ENCODE data around the gene CRABP2. TPM values are rescaled to one million over a fixed set of nuclear protein-coding genes. Genes with fewer than 3 reads are reported as not detected.

CRABP2 gene
- total RNA-seq, 4 donors from 2014 or later, result 2.4 to 16.5 (median 4.0) TPM

DNA sequence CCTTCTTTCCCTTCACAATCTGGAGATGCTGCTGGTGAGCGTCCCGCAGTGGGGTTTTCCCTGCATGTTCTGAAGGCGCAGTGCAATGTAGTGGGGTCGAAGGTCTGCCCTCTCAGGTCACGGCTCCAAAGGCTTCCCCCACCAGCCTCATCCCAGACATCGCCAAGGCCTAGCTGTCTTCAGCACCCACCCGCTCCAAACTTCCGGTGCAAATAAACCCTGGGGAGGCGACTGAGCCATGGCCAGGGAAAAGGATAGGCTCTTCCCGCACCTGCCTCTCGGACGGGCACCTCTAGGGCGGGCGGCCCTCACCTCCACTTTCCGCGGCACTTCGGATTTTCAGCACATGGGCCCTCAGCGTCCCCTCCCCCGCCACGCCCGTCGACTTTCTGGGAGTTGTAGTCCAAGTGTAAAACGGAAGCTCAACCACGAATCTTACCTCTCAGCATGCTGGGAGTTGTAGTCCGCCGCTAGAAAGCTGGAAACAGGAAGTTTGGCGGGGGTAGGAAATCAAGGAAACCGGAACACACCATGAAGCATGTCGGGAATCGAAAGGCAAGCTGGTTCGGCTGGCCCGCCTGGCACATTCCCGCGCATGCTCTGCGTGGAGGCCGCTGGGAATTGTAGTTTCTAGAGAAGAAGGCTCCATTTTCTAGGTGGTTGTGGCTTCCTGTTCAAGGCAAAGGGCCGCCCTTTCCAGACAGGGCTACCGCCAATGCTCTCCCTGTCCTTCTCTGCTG, 35.5 kb upstream of the CRABP2 start, which contains the start of gene MRPL24:
MRPL24 (minus strand) TSS at position 348 of the 740 bp plus-strand sequence. CDS start 2,384 bp downstream, outside the sequence.
- TF ChIP-seq, protein P1, sequence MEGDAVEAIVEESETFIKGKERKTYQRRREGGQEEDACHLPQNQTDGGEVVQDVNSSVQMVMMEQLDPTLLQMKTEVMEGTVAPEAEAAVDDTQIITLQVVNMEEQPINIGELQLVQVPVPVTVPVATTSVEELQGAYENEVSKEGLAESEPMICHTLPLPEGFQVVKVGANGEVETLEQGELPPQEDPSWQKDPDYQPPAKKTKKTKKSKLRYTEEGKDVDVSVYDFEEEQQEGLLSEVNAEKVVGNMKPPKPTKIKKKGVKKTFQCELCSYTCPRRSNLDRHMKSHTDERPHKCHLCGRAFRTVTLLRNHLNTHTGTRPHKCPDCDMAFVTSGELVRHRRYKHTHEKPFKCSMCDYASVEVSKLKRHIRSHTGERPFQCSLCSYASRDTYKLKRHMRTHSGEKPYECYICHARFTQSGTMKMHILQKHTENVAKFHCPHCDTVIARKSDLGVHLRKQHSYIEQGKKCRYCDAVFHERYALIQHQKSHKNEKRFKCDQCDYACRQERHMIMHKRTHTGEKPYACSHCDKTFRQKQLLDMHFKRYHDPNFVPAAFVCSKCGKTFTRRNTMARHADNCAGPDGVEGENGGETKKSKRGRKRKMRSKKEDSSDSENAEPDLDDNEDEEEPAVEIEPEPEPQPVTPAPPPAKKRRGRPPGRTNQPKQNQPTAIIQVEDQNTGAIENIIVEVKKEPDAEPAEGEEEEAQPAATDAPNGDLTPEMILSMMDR (IDR thresholded peaks at IDR 0.05; ENCODE audit: low read depth), result no peak

DNA sequence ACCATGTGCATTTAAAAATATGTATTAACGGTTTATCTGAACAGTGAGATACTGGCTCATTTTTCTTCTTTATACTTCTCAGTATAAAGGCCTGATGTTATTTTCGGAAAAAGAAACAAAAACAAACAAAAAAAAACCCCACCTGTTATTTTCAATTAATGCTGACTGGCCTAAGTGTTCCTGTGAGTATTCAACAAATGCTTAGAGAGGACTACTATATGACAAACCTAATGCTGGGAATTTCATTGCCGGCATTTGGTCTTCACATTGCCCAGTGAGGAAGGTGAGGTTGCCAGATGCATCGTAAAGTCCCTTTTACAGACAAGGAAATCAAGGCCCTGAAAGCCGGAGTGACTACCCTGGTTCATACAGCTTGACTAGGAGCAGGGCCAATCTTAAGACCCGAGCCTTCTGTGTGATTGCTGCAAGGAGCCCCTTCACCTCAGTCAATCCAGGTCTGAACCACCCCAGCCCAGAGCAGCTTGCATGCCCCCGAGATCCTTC, 34.9 kb upstream of the CRABP2 start:
- TF ChIP-seq, protein P1 (IDR thresholded peaks at IDR 0.05; ENCODE audit: low read depth), result no peak

DNA sequence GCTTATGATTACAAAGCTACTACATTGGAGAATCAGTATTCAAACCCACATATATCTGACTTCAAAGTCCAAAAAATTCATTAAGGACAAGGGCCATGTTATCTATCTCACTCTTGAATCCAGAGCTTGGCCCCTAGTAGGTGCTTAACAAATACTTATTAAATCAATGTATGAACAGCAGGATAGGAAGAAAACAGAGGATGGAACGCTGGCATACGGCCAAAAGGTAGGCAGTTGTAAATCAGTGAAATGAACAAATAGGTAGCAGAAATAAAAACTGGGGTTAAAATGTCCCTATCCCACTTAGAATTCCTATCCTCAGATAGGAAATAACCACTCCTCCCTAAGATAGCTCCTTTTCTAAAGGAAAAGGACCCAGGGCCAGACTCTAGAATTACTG, 33.5 kb upstream of the CRABP2 start:
- TF ChIP-seq, protein P1 (IDR thresholded peaks at IDR 0.05; ENCODE audit: low read depth), result no peak

DNA sequence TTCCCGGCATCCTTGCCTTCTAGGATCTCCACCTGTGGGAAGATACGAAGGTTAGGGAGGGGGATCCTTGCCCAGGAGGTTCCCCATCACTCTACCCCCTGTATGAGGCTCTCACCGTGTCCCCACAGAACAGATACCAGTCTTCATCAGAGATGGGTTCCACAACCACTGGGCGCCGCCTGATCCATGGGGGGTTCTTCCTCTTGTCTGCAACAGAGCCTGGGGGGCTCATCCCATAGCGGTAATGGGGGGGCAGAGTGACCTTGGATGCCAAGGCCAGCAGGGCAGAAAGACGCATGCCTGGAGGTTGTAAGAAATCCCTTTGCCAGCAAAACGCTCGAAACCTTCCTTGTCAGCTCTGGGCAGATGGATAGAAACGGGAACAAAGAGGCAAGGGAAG, 33.0 kb upstream of the CRABP2 start:
- TF ChIP-seq, protein P1 (IDR thresholded peaks at IDR 0.05; ENCODE audit: low read depth), result no peak

DNA sequence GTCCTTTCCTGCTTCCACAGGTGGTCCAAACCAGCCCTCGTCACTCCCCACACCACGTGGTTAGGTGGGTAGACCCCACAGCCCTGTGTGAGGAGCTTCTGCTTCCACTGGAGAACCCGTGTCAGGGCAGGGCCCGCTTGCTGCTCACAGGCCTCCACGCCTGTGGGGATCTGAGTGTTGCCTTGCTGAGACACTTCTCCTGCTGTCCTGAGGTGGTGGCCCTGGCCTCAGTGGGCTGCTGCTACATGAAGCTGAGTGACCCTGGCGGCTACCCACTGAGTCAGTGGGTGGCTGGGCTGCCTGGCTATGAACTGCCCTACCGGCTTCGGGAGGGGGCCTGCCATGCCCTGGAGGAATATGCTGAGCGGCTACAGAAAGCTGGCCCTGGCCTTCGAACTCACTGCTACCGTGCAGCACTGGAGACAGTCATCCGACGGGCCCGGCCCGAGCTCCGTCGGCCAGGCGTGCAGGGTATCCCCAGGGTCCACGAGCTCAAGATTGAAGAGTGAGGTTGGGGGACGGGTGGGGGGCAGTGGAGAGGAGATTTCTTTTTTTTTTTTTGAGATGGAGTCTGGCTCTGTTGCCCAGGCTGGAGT, 28.7 kb upstream of the CRABP2 start:
- TF ChIP-seq, protein P1 (IDR thresholded peaks at IDR 0.05; ENCODE audit: low read depth), result no peak

DNA sequence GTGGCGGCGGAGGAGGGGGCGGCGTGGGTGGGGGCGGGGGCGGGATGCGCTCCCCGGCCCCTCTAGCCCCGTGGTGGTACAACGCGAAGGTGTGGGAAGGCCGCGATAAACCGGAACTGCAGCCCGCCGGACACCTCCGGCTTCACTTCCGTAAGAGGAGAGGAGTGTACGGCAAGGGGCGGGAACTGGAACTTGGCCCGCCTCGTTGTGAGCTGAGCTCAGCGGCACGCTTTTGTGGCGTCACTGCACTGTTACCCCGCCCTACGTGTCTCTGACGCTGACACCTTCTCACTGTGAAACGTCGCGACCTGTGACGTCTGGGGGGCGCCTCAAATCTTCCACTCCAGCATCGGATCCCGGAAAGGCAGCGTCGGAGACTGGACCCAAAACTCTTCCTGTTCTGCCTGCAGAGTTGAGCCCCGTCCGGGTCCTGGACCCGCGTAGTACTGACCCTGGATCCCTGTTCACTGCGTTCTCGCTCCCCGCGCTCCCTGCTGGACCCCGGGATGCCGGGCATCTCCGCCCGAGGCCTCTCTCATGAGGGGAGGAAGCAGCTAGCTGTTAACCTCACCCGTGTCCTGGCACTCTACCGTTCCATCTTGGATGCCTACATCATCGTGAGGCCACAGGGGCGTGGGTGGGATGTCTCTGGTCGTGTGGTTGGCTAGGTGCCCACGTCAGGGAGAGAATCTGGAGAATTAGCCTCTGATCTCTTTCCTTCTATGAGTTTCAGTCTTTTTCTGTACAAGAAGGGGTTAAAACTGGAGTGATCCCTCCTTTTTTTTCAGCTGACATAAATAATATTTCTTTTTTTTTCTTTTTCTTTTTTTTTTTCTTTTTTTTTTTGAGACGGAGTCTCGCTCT, 23.4 kb upstream of the CRABP2 start, which contains the start of gene ISG20L2:
ISG20L2 (minus strand) TSS at position 168 of the 864 bp plus-strand sequence. CDS start 1,114 bp downstream, outside the sequence.
- TF ChIP-seq, protein P1 (IDR thresholded peaks at IDR 0.05; ENCODE audit: low read depth), result no peak

All from subcutaneous adipose tissue (tissue), 4 donors.